ENCODE measurements around the gene CIBAR2.

- TF ChIP-seq POLR2A (IDR thresholded peaks at IDR 0.05; ENCODE audit: low read length): no peak
- no peak for TF ChIP-seq GATA1 (IDR thresholded peaks at IDR 0.05; ENCODE audit: low read depth, low read length)
Observed at GRCh38 chr16:85150331-85150940, 38.2 kb upstream of the CIBAR2 start.

Measured in erythroblast (primary cell).